Measurements from ENCODE around the gene REXO4. TPM values are rescaled to one million over a fixed set of nuclear protein-coding genes. Genes with fewer than 3 reads are reported as not detected.

REXO4 gene
- total RNA-seq, 4 donors from 2014 or later, result 6.4 to 25.0 (median 20.2) TPM

DNA sequence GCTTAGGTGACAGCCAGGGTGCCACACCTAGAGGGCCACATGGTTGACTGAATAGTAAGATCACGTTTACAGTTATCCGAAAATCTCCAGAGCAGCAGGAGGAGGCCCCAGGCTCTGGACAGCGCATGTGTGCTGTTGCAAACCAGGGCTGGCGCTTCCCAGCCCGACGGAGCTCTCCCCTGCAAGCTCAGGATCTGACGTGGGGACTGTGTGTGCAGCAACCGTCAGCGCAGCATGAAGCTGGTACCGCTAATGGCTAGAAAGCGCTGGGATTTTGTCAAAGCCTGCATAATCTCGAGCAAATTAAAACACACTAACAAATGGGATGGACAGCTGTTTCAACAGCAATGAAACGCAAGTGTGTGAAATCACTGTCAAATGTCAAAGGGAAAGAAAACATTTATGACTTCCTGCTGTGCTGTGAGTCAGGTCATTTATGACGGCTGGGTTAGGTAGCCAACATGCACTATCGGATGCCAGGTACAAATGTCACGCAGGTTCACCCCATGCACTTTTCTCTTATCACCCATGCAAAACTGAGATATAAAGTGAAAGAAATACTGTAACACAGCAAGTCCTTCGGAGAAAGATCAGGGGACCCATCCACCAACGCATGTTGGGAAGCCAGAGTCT, 49.4 kb downstream of the REXO4 start:
- Histone ChIP-seq H3K27me3 (no peaks in the 10 kb centered on the region), H3K36me3 (no peaks in the 10 kb centered on the region), H3K27ac (no peak overlapping the region), H3K4me1 (peaks cover 14 to 52% of the 10 kb centered on the region in 2 donors), H3K9me3 (no peaks in the 10 kb centered on the region), H3K4me3 (no peak overlapping the region)
- no peak for TF ChIP-seq POLR2A (IDR thresholded peaks at IDR 0.05)
- TF ChIP-seq, protein P1, sequence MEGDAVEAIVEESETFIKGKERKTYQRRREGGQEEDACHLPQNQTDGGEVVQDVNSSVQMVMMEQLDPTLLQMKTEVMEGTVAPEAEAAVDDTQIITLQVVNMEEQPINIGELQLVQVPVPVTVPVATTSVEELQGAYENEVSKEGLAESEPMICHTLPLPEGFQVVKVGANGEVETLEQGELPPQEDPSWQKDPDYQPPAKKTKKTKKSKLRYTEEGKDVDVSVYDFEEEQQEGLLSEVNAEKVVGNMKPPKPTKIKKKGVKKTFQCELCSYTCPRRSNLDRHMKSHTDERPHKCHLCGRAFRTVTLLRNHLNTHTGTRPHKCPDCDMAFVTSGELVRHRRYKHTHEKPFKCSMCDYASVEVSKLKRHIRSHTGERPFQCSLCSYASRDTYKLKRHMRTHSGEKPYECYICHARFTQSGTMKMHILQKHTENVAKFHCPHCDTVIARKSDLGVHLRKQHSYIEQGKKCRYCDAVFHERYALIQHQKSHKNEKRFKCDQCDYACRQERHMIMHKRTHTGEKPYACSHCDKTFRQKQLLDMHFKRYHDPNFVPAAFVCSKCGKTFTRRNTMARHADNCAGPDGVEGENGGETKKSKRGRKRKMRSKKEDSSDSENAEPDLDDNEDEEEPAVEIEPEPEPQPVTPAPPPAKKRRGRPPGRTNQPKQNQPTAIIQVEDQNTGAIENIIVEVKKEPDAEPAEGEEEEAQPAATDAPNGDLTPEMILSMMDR (IDR thresholded peaks at IDR 0.05), result no peak
- intact Hi-C loops (cut with DNase I; ENCODE audit: low total_unique reads), result no loop called here
- no peak for DNase-seq

DNA sequence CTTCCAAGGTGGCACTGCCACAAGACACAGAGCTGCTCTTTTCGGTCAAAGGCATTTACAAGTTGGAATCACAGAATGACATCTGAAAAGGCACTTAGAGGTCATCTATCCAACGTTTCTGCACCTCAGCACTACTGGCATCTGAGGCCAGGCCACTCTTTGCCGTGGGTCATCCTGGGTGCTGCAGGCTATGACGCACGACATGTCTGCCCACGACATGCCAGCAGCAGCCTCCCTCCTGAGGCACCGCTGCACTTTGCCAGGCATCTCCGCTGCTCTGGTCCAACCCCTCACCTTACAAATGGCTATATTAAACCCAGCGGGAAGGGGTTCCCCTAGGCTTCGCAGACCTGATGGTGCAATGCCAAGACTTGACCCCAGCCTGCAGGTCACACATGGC, 50.0 kb downstream of the REXO4 start:
- TF ChIP-seq, protein P1 (IDR thresholded peaks at IDR 0.05), result no peak
- TF ChIP-seq POLR2A (IDR thresholded peaks at IDR 0.05), result no peak
- no peaks in the 10 kb centered on the region for H3K36me3 ChIP-seq
- intact Hi-C loops (cut with DNase I; ENCODE audit: low total_unique reads), result no loop called here
- no peaks in the 10 kb centered on the region for H3K27me3 ChIP-seq
- no peak overlapping the region for H3K4me3 ChIP-seq
- H3K27ac ChIP-seq, result no peak overlapping the region
- H3K4me1 ChIP-seq, result peaks cover 8 to 48% of the 10 kb centered on the region in 2 donors
- H3K9me3 ChIP-seq, result no peaks in the 10 kb centered on the region
- no peak for DNase-seq

DNA sequence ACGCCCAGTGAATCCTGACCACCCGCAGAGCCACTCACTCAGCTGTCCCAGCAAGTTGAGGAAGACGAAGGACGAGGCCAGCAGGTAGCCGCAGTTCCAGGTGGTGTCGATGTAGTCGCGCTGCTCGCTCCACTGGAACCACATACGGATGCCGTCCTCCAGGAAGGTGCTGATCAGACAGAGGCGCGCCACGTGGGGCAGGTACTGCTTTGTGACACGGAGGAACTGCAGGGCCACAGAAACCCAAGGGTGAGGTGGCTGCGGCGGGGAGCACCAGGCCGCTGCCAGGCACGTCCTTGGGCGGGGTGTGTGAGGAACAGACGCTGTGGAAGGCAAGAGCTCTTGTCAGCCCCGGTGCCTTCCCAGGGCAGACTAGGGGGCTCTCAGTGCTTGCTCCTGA, 50.6 kb downstream of the REXO4 start:
- TF ChIP-seq, protein P1 (IDR thresholded peaks at IDR 0.05), result no peak
- Histone ChIP-seq H3K27me3 (no peaks in the 10 kb centered on the region), H3K27ac (no peak overlapping the region), H3K36me3 (no peaks in the 10 kb centered on the region), H3K9me3 (no peaks in the 10 kb centered on the region), H3K4me1 (peaks cover 7 to 42% of the 10 kb centered on the region in 2 donors), H3K4me3 (no peak overlapping the region)
- no peak for DNase-seq
- intact Hi-C loops (cut with DNase I; ENCODE audit: low total_unique reads), result no loop called here

DNA sequence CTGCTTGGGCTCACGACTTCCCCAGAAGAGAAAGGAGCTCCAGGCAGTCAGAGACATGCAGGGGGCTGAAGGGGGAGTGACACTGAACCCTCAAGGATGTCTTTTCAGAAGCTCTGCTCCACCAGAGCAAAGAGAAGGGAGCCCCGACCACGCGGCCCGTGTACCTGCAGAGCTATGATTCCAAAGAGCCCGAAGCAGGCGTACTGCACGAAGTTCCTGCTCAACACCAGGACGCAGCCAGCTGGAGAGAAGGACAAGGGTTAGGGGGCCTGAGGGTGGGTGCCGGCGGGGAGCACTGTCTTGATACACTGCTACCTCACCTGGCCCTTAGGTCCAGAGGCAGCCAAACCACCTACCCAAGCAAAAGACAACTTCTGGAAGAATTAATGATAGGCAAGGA, 51.4 kb downstream of the REXO4 start:
- DNase-seq, result no peak
- H3K36me3 ChIP-seq, result no peaks in the 10 kb centered on the region
- H3K27ac ChIP-seq, result no peak overlapping the region
- no peaks in the 10 kb centered on the region for H3K27me3 ChIP-seq
- no peak overlapping the region for H3K4me3 ChIP-seq
- H3K9me3 ChIP-seq, result no peaks in the 10 kb centered on the region
- intact Hi-C loops (cut with DNase I; ENCODE audit: low total_unique reads), result no loop called here
- H3K4me1 ChIP-seq, result peaks cover 0 to 34% of the 10 kb centered on the region in 2 donors
- TF ChIP-seq, protein P1 (IDR thresholded peaks at IDR 0.05), result no peak
- no peak for TF ChIP-seq POLR2A (IDR thresholded peaks at IDR 0.05)

DNA sequence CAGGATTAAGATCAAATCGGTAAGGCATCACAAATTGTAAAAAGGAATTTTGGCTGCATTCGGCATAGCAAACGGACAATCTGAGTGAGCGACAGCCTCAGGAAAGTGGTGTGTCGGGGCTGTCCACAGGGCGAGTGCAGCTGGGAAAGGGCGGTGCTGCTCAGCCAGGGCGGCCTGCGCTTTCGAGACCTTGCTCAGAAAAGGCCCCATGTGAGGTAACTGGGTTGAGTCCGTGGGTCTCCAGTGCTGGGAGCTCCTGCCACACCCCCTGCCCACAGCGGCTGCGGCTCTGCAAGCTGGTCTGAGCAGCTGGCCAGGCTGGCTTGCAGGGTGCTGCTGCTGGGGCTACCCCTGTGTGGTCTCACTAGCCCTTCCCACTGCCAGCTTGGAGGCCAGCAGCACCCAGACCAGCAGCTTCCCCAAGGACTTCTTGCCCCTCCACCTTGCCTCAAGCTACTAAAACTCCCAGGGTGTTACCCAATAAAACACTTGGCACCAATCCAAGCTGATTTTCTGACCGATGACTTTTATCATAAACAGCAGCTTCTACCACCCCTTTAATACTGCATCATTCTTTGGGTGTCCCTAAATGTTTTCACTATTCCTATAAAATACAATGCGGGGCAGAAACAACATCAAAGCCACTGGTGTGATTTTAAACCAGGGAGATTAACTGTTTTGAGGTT, 55.3 kb downstream of the REXO4 start:
- Histone ChIP-seq H3K4me3 (no peak overlapping the region), H3K27me3 (no peaks in the 10 kb centered on the region), H3K9me3 (no peaks in the 10 kb centered on the region), H3K27ac (no peak overlapping the region), H3K36me3 (no peaks in the 10 kb centered on the region), H3K4me1 (peaks cover 0 to 4% of the 10 kb centered on the region in 2 donors)
- DNase-seq, result no peak
- intact Hi-C loops (cut with DNase I; ENCODE audit: low total_unique reads), result no loop called here
- TF ChIP-seq POLR2A (IDR thresholded peaks at IDR 0.05), result no peak
